ENCODE results near the gene LCN6.

- no peak for TF ChIP-seq POLR2A (IDR thresholded peaks at IDR 0.05)
- no peak for TF ChIP-seq CTCF (IDR thresholded peaks at IDR 0.05)
Measured at GRCh38 chr9:136775191-136775590, 26.9 kb upstream of the LCN6 start.

All from transverse colon (tissue), 3 donors.